ENCODE results near the gene DPP3.

The DPP3 gene

DNA sequence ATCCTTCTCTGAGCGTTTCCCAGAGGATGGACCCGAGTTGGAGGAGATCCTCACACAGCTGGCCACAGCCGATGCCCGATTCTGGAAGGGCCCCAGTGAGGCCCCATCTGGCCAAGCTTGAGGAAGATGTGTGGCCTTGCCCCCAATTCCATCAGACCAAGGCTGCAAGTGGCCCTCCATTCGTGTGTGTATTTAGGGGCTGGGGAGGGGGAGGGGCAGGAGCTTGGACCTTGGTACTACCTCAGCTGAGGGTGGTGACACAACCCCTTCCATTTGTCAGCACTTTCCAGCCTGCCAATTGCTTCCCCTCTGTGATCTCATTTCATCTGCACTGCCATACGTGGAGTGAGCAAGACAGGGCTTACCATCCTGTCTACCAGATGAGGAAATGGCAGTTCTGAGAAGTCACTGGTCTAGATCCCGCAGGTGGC, 28.9 kb downstream of the DPP3 start:
- Histone ChIP-seq H3K27ac (ENCODE audit: low read depth, low read length) (no peak overlapping the region), H3K4me3 (ENCODE audit: low read depth, low read length) (no peak overlapping the region), H3K36me3 (ENCODE audit: insufficient read depth, low read length) (peaks cover 5% of the 10 kb centered on the region; the same call in 1 of the 2 replicates), H3K4me1 (ENCODE audit: control insufficient read depth, insufficient read depth, low read length, unreplicated experiment) (peaks cover 5% of the 10 kb centered on the region), H2AFZ (ENCODE audit: low read length, unreplicated experiment) (no peak overlapping the region), H3K27me3 (ENCODE audit: insufficient read depth, low read length) (no peaks in the 10 kb centered on the region), H3K79me2 (ENCODE audit: control insufficient read depth, insufficient read depth, low read length, unreplicated experiment) (peaks cover 10% of the 10 kb centered on the region)

DNA sequence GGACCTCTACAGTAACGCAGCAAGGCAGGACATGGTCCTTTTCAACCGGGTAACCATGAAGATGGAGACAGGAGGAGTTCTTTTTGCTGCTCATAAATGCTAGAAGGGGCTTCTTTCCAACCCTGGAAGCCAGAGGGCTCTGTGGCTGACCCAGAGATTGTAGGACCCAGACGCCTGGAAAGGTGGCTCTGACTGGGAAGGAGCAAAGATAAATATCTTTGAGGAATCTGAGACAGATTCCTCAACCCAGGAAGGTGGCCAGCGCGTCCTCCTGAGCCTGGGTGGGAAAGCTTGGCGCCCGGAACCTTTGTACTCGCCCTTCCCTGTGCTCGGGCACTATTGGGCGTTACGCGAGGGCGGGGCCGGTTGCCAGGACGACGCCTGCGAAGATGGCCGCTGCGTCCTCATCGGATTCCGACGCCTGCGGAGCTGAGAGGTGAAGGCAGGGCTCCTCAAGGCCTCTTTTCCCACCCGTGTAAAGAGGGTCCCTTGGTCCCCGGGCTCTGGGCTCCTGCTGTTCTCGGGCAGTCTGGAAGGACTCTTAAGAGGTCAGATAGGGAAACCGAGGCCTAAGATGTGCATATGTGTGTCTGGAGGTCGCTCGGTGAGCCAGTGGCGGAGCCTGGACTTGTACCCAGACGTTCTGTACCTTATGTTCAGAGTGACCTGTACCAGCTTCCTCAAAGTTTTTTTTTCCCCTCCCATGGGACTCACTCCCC, 30.2 kb downstream of the DPP3 start, which contains the start of gene BBS1:
Gene BBS1, plus strand, starts transcription at position 365 of the 719 bp plus-strand sequence. Its CDS starts 25 bp downstream, at position 390.
- peaks cover 5% of the 10 kb centered on the region for H3K4me1 ChIP-seq (ENCODE audit: control insufficient read depth, insufficient read depth, low read length, unreplicated experiment)
- no peaks in the 10 kb centered on the region for H3K27me3 ChIP-seq (ENCODE audit: insufficient read depth, low read length)
- H3K79me2 ChIP-seq (ENCODE audit: control insufficient read depth, insufficient read depth, low read length, unreplicated experiment), result peaks cover 10% of the 10 kb centered on the region
- H3K36me3 ChIP-seq (ENCODE audit: insufficient read depth, low read length), result peaks cover 11% of the 10 kb centered on the region
- H3K4me3 ChIP-seq (ENCODE audit: low read depth, low read length), result peak within 1 kb of the TSS; percentile 88
- peak within 1 kb of the TSS; percentile 99 for H2AFZ ChIP-seq (ENCODE audit: low read length, unreplicated experiment)
- H3K27ac ChIP-seq (ENCODE audit: low read depth, low read length), result no peak within 1 kb of the TSS

DNA sequence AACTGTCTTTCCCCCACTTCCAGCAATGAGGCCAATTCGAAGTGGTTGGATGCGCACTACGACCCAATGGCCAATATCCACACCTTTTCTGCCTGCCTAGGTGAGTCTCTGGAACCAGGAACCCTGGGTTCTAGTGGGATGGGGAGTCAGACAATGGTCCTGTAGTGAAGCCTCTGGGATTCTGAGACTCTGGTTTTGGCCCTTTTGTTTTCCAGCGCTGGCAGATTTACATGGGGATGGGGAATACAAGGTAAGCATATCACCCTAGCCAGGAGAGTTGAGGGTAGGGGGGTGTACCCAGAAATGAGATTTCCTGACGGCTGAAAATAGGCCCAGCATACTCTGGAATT, 30.7 kb downstream of the DPP3 start:
- Histone ChIP-seq H3K27me3 (ENCODE audit: insufficient read depth, low read length) (no peaks in the 10 kb centered on the region), H3K27ac (ENCODE audit: low read depth, low read length) (no peak overlapping the region), H3K4me3 (ENCODE audit: low read depth, low read length) (peak overlapping the region; percentile 88), H2AFZ (ENCODE audit: low read length, unreplicated experiment) (peak overlapping the region; percentile 87), H3K79me2 (ENCODE audit: control insufficient read depth, insufficient read depth, low read length, unreplicated experiment) (peaks cover 10% of the 10 kb centered on the region), H3K36me3 (ENCODE audit: insufficient read depth, low read length) (peaks cover 11% of the 10 kb centered on the region), H3K4me1 (ENCODE audit: control insufficient read depth, insufficient read depth, low read length, unreplicated experiment) (peaks cover 5% of the 10 kb centered on the region)

DNA sequence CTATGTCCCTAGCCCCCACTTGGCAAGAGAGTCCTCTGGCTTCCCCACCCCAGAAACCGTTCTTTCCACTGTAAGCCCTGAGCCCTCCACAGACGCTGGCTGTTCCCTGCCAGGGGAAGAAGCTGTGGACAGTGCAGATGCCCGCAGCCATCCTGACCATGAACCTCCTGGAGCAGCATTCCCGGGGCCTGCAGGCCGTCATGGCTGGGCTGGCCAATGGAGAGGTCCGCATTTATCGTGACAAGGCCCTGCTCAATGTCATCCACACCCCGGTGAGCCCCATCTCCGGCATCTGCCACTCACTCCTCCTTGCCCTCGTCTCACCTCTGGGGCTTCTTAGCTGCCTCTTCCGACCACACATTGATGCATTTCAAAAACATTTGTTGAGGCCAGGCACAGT, 43.4 kb downstream of the DPP3 start:
- peaks cover 16% of the 10 kb centered on the region; the same call in 1 of the 2 replicates for H3K36me3 ChIP-seq (ENCODE audit: insufficient read depth, low read length)
- H3K4me1 ChIP-seq (ENCODE audit: control insufficient read depth, insufficient read depth, low read length, unreplicated experiment), result no peaks in the 10 kb centered on the region
- no peaks in the 10 kb centered on the region for H3K27me3 ChIP-seq (ENCODE audit: insufficient read depth, low read length)

DNA sequence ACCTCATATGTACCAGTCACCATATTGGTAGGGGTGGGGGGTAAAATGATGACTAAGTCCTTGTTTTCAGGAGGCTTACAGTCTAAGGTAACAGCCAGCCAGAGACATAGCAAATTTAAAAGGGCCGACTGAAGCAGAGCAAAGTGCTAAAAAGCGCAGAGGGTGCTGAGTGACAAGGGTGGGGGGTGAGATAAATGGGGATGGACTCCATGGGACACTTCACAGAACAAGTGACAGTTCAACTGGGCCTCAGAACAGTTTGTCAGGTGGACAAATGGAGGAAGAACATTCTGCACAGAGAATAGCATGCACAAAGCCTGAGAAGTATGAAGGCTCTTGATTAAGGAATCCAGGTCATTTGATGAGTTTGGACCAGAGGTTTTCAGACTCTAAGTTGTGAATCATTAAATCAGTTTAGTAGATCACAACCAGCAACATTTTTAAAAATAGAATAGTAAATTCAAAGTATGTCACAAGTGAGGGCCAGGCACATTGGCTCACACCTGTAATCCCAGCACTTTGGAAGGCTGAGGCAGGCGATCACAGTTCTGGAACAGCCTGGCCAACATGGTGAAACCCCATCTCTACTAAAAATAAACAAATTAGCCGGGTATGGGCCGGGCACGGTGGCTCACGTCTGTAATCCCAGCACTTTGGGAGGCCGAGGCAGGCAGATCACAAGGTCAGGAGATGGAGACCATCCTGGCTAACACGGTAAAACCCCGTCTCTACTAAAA, 44.2 kb downstream of the DPP3 start:
- Histone ChIP-seq H3K27me3 (ENCODE audit: insufficient read depth, low read length) (no peaks in the 10 kb centered on the region), H3K36me3 (ENCODE audit: insufficient read depth, low read length) (peaks cover 14% of the 10 kb centered on the region; the same call in 1 of the 2 replicates), H2AFZ (ENCODE audit: low read length, unreplicated experiment) (no peak overlapping the region), H3K27ac (ENCODE audit: low read depth, low read length) (no peak overlapping the region), H3K4me3 (ENCODE audit: low read depth, low read length) (no peak overlapping the region), H3K4me1 (ENCODE audit: control insufficient read depth, insufficient read depth, low read length, unreplicated experiment) (no peaks in the 10 kb centered on the region), H3K79me2 (ENCODE audit: control insufficient read depth, insufficient read depth, low read length, unreplicated experiment) (no peaks in the 10 kb centered on the region)

More for the DNA sequence above, 43.4 kb downstream of the DPP3 start:
- no peak overlapping the region for H3K27ac ChIP-seq (ENCODE audit: low read depth, low read length)
- no peak overlapping the region for H2AFZ ChIP-seq (ENCODE audit: low read length, unreplicated experiment)
- H3K4me3 ChIP-seq (ENCODE audit: low read depth, low read length), result no peak overlapping the region
- no peaks in the 10 kb centered on the region for H3K79me2 ChIP-seq (ENCODE audit: control insufficient read depth, insufficient read depth, low read length, unreplicated experiment)

DNA sequence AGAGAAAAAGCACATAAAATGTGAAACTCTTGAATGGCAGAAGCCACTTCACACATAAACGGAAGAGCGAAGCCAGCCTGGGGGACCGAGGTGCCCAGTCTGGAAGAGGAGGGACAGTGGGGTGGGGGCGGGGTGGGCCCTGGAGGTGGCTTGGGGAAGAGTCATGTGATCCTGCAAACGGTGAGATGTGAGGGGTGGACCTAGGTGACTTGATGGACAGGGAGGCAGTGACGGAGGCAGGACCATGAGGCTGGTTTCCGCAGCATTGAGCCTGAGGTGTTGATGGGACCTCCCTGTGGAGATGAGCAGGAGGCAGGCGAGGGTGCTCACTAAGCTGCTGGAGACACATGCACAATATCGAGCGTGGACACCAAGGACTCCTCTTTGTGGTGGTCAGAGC, 48.8 kb downstream of the DPP3 start:
- Histone ChIP-seq H2AFZ (ENCODE audit: low read length, unreplicated experiment) (no peak overlapping the region), H3K4me1 (ENCODE audit: control insufficient read depth, insufficient read depth, low read length, unreplicated experiment) (no peaks in the 10 kb centered on the region), H3K4me3 (ENCODE audit: low read depth, low read length) (no peak overlapping the region), H3K27me3 (ENCODE audit: insufficient read depth, low read length) (no peaks in the 10 kb centered on the region), H3K36me3 (ENCODE audit: insufficient read depth, low read length) (no peaks in the 10 kb centered on the region; the same call in 1 of the 2 replicates), H3K79me2 (ENCODE audit: control insufficient read depth, insufficient read depth, low read length, unreplicated experiment) (no peaks in the 10 kb centered on the region), H3K27ac (ENCODE audit: low read depth, low read length) (no peak overlapping the region)

DNA sequence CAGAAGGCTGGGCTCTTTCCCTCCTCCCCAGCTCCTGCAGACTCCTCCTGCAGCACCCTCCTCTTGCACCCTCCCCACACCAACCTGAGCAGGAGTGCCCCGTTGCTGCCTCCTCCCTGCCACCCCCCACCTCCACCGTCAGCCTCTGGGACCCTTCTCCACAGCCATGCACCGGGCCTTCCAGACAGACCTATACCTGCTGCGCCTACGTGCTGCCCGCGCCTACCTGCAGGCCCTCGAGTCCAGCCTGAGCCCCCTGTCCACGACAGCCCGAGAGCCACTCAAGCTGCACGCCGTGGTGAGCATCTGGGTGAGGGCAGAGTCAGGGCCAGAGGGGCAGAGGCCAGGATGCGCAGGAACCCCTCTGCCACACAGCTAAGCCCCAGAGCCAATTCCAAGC, 49.4 kb downstream of the DPP3 start:
- H3K79me2 ChIP-seq (ENCODE audit: control insufficient read depth, insufficient read depth, low read length, unreplicated experiment), result no peaks in the 10 kb centered on the region
- H3K27me3 ChIP-seq (ENCODE audit: insufficient read depth, low read length), result no peaks in the 10 kb centered on the region
- H3K4me3 ChIP-seq (ENCODE audit: low read depth, low read length), result no peak overlapping the region
- no peak overlapping the region for H2AFZ ChIP-seq (ENCODE audit: low read length, unreplicated experiment)
- H3K4me1 ChIP-seq (ENCODE audit: control insufficient read depth, insufficient read depth, low read length, unreplicated experiment), result no peaks in the 10 kb centered on the region
- no peaks in the 10 kb centered on the region; the same call in 1 of the 2 replicates for H3K36me3 ChIP-seq (ENCODE audit: insufficient read depth, low read length)
- H3K27ac ChIP-seq (ENCODE audit: low read depth, low read length), result no peak overlapping the region

DNA sequence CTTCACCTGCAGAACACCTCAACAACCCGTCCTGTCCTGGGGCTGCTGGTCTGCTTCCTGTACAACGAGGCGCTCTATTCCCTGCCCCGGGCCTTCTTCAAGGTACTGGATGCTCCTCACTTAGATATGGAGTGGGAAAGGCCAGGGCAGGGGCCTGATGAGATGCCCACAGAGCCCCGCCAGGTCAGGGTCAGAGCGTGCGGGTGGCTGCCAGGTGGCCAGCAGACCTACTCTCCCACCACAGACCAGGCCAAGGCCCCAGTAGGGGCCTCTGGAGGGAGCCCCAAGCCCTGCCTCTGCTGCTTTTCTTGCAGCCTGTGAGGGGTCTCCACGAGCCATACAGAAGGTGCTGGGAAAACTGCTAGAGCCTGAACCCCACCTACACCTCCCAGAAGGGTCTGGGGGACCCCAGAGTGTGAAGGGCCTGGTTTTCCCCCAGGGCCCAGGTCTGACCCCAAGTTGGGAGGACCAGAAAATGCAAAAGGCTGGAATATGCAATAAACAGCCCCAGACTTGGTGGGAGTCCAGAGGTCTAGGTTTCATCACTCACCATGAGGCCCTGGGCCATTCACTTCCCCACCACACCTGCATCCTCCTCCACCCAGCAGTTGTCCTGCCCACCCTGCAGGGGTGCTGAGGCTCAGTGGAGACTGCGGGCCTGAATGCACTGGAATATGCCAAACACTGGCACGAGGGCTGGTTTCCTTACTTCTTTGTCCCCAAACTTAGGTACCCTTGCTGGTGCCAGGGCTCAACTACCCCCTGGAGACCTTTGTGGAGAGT, 50.9 kb downstream of the DPP3 start:
- H3K79me2 ChIP-seq (ENCODE audit: control insufficient read depth, insufficient read depth, low read length, unreplicated experiment), result no peaks in the 10 kb centered on the region
- no peak overlapping the region for H3K4me3 ChIP-seq (ENCODE audit: low read depth, low read length)
- no peak overlapping the region for H2AFZ ChIP-seq (ENCODE audit: low read length, unreplicated experiment)
- H3K36me3 ChIP-seq (ENCODE audit: insufficient read depth, low read length), result no peaks in the 10 kb centered on the region; the same call in 1 of the 2 replicates
- H3K27ac ChIP-seq (ENCODE audit: low read depth, low read length), result no peak overlapping the region
- H3K4me1 ChIP-seq (ENCODE audit: control insufficient read depth, insufficient read depth, low read length, unreplicated experiment), result no peaks in the 10 kb centered on the region
- H3K27me3 ChIP-seq (ENCODE audit: insufficient read depth, low read length), result no peaks in the 10 kb centered on the region

DNA sequence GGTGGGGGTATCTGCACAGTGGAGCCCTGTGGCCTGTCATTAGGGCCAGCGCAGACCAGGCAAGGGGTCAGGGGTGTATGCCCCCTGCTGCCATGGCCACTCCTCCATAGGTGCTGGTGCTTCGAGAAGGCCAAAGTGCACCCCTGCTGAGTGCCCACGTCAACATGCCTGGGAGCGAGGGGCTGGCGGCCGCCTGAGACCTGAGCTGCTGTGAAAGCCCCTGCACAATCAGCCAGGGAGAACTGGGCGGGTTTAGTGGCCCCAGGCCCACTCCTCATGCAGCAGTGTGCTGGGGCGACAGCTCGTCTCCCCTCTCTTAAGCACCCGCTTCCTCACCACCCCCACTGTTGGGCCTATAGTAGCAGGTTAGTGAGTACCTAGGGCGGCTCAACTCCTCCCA, 51.6 kb downstream of the DPP3 start:
- Histone ChIP-seq H3K27ac (ENCODE audit: low read depth, low read length) (no peak overlapping the region), H3K36me3 (ENCODE audit: insufficient read depth, low read length) (no peaks in the 10 kb centered on the region; the same call in 1 of the 2 replicates), H3K79me2 (ENCODE audit: control insufficient read depth, insufficient read depth, low read length, unreplicated experiment) (no peaks in the 10 kb centered on the region), H3K4me1 (ENCODE audit: control insufficient read depth, insufficient read depth, low read length, unreplicated experiment) (no peaks in the 10 kb centered on the region), H3K4me3 (ENCODE audit: low read depth, low read length) (no peak overlapping the region), H3K27me3 (ENCODE audit: insufficient read depth, low read length) (no peaks in the 10 kb centered on the region), H2AFZ (ENCODE audit: low read length, unreplicated experiment) (no peak overlapping the region)

DNA sequence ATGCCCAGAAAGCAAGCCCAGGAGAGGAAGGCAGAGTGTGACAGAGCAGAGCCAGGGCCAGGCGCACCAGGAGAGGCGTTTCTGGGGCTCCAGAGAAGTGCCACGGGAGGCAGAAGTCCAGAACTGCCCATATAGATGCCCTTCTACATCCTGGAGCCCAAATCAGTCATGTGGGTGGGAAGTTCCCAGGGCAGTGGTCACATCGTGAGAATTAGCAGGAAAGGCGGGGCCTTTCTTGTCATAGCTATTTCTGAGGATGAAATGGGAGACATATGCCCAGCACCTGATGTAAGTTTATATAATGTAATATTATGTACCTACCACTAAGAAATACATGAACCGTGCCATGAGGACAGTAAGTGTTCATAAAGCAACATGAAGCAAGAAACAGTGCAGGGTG, 52.5 kb downstream of the DPP3 start:
- no peak overlapping the region for H3K4me3 ChIP-seq (ENCODE audit: low read depth, low read length)
- no peaks in the 10 kb centered on the region for H3K27me3 ChIP-seq (ENCODE audit: insufficient read depth, low read length)
- H3K4me1 ChIP-seq (ENCODE audit: control insufficient read depth, insufficient read depth, low read length, unreplicated experiment), result no peaks in the 10 kb centered on the region
- no peaks in the 10 kb centered on the region for H3K79me2 ChIP-seq (ENCODE audit: control insufficient read depth, insufficient read depth, low read length, unreplicated experiment)
- no peak overlapping the region for H3K27ac ChIP-seq (ENCODE audit: low read depth, low read length)
- H3K36me3 ChIP-seq (ENCODE audit: insufficient read depth, low read length), result no peaks in the 10 kb centered on the region
- no peak overlapping the region for H2AFZ ChIP-seq (ENCODE audit: low read length, unreplicated experiment)
